HepG2 (cell line): ENCODE measurements around the gene FIS1. TPM values are rescaled to one million over a fixed set of nuclear protein-coding genes. Genes with fewer than 3 reads are reported as not detected.

ENCODE experiments used
- AGO1 ChIP-seq: fragments of 200-400 bp; formaldehyde crosslinking; IDR thresholded peaks from 2 replicates; pipeline ENCODE4 v1.6.1; 2017; ENCODE audit warnings: mild to moderate bottlenecking, low read depth, low read length, moderate library complexity; ENCODE audit not compliant: poor library complexity, severe bottlenecking
- CAMTA2 ChIP-seq: sonication (generic); formaldehyde crosslinking; IDR thresholded peaks from 2 replicates; pipeline ENCODE4 v1.4.0; 2020; ENCODE audit warnings: mild to moderate bottlenecking, missing genetic modification reagents, borderline replicate concordance
- CHCHD3 ChIP-seq: sonication (generic); formaldehyde crosslinking; IDR thresholded peaks from 2 replicates; pipeline ENCODE4 v1.8.0; 2022; ENCODE audit warnings: mild to moderate bottlenecking, missing genetic modification reagents, moderate library complexity
- DMAP1 ChIP-seq: IDR thresholded peaks from 2 replicates; pipeline ENCODE4 v1.6.1; 2016
- DNMT3B ChIP-seq: conservative IDR thresholded peaks from 2 replicates; pipeline ENCODE4 v1.6.1; 2016; ENCODE audit warnings: missing biosample characterization, control low read depth
- DRAP1 ChIP-seq: IDR thresholded peaks from 2 replicates; pipeline ENCODE4 v1.6.1; 2016; ENCODE audit warnings: missing genetic modification reagents, missing compliant biosample characterization
- FOXA1 ChIP-seq, 2 experiments: fragments of 450-650 bp in 1 of 2; sonication (generic) in 1 of 2; formaldehyde crosslinking in 1 of 2; IDR thresholded peaks; 2 replicates each; pipeline versions ENCODE4 v1.4.0 to v1.6.1; 2016 to 2020; ENCODE audit warnings: missing genetic modification reagents in 1 of 2
- GPN1 ChIP-seq: sonication (generic); formaldehyde crosslinking; IDR thresholded peaks from 2 replicates; pipeline ENCODE4 v1.5.1; 2020; ENCODE audit warnings: missing genetic modification reagents, borderline replicate concordance
- HNF4A ChIP-seq: sonication (generic); formaldehyde crosslinking; IDR thresholded peaks from 2 replicates; pipeline ENCODE4 v1.4.0; 2020; ENCODE audit warnings: missing genetic modification reagents
- HOXD1 ChIP-seq: sonication (generic); formaldehyde crosslinking; IDR thresholded peaks from 2 replicates; pipeline ENCODE4 v1.5.0; 2020; ENCODE audit warnings: missing genetic modification reagents
- SOX13 ChIP-seq, 3 experiments: fragments of 450-650 bp in 1 of 3; sonication (generic) in 1 of 3; formaldehyde crosslinking in 1 of 3; IDR thresholded peaks in 2 of 3; conservative IDR thresholded peaks in 1 of 3; 2 replicates each; pipeline versions ENCODE4 v1.5.0 to v1.6.1; 2016 to 2020; ENCODE audit warnings: antibody characterized with exemption in 1 of 3, mild to moderate bottlenecking in 1 of 3, missing compliant biosample characterization in 1 of 3, missing genetic modification reagents in 1 of 3, moderate library complexity in 1 of 3
- THAP9 ChIP-seq: sonication (generic); formaldehyde crosslinking; IDR thresholded peaks from 2 replicates; pipeline ENCODE4; 2020; ENCODE audit warnings: missing genetic modification reagents, mild to moderate bottlenecking, borderline replicate concordance
- ZFP91 ChIP-seq: sonication (generic); formaldehyde crosslinking; IDR thresholded peaks from 2 replicates; pipeline ENCODE4 v1.9.0; 2022; ENCODE audit warnings: missing genetic modification reagents, mild to moderate bottlenecking, borderline replicate concordance
- ZKSCAN5 ChIP-seq: sonication (generic); formaldehyde crosslinking; IDR thresholded peaks from 2 replicates; pipeline ENCODE4 v1.5.1; 2020; ENCODE audit warnings: mild to moderate bottlenecking, missing genetic modification reagents
- ZNF205 ChIP-seq: IDR thresholded peaks from 2 replicates; pipeline ENCODE4 v1.6.1; 2018; ENCODE audit warnings: missing biosample characterization, missing genetic modification reagents
- ZNF275 ChIP-seq: sonication (generic); formaldehyde crosslinking; IDR thresholded peaks from 2 replicates; pipeline ENCODE4 v1.8.0; 2022; ENCODE audit warnings: missing genetic modification reagents, mild to moderate bottlenecking, inconsistent platforms, borderline replicate concordance
- ZNF30 ChIP-seq: sonication (generic); formaldehyde crosslinking; IDR thresholded peaks from 2 replicates; pipeline ENCODE4 v1.5.0; 2020; ENCODE audit warnings: mild to moderate bottlenecking, missing genetic modification reagents
- ZNF546 ChIP-seq: sonication (generic); formaldehyde crosslinking; conservative IDR thresholded peaks from 2 replicates; pipeline ENCODE4 v1.8.1; 2023; ENCODE audit warnings: mild to moderate bottlenecking, missing genetic modification reagents
- ZNF713 ChIP-seq: sonication (generic); formaldehyde crosslinking; IDR thresholded peaks from 2 replicates; pipeline ENCODE4 v1.4.0; 2020; ENCODE audit warnings: mild to moderate bottlenecking, missing genetic modification reagents
- ZNF768 ChIP-seq: sonication (generic); formaldehyde crosslinking; IDR thresholded peaks from 2 replicates; pipeline ENCODE4 v1.4.0; 2020; ENCODE audit warnings: missing genetic modification reagents
- ZNF776 ChIP-seq: sonication (generic); formaldehyde crosslinking; IDR thresholded peaks from 2 replicates; pipeline ENCODE4 v1.4.0; 2020; ENCODE audit warnings: mild to moderate bottlenecking, missing genetic modification reagents
- ZNF883 ChIP-seq: sonication (generic); formaldehyde crosslinking; IDR thresholded peaks from 2 replicates; pipeline ENCODE4 v1.5.1; 2020; ENCODE audit warnings: mild to moderate bottlenecking, missing genetic modification reagents; ENCODE audit errors: not compliant biosample characterization
- polyA plus RNA-seq, 8 experiments: library from polyadenylated mRNA; depleted of rRNA in 3 of 8; stranded (reverse) in 7 of 8; unstranded in 1 of 8; fragments of >200 nt; fragmentation: Illumina TruSeq in 4 of 8; extraction: Trizol in 4 of 8; gene quantifications; 2 replicates each; pipeline versions ENCODE4 v1.2.1 to v1.2.3, GENCODE V29; 2011 to 2016; ENCODE audit warnings: low read depth in 4 of 8, missing spikeins in 1 of 8, mixed read lengths in 1 of 8; ENCODE audit not compliant: insufficient read depth in 1 of 8
- total RNA-seq, 5 experiments: library from RNA; depleted of rRNA; stranded (reverse); fragments of >200 nt; fragmentation: Illumina TruSeq; extraction: Trizol; gene quantifications; 2 replicates each; pipeline ENCODE4 v1.2.3, GENCODE V29; 2016; ENCODE audit warnings: low read depth in 1 of 5

FIS1 gene
- total and polyA plus RNA-seq, 2 of the 13 experiments (the other 11 are each of a cell fraction or from before 2014, with no cell fraction given) = 97.5 to 101 TPM

GRCh38 chr7:101201695-101202602 lies 42.9 kb downstream of the FIS1 start (continued):
- TF ChIP-seq CHCHD3 (CRISPR knock-in tag) = peak; percentile 77; the same call in 1 of the 2 replicates
- peak; percentile 8; the same call in 1 of the 2 replicates for TF ChIP-seq THAP9 (CRISPR knock-in tag)
- 0 out of 2 replicates have a peak, but pooled peaks have one; percentile 20 for TF ChIP-seq ZNF205
- no peak for TF ChIP-seq GPN1 (CRISPR knock-in tag)
- TF ChIP-seq SOX13 (IDR thresholded peaks at IDR 0.05) = no peak
- TF ChIP-seq SOX13 (CRISPR knock-in tag; conservative IDR thresholded peaks at IDR 0.05 in 1 of 2, IDR thresholded peaks at IDR 0.05 in 1 of 2) = peak in 1 of 2 experiments; percentile 23; a peak in 1 of 4 replicates
- TF ChIP-seq HOXD1 (CRISPR knock-in tag) = peak; percentile 77; the same call in 1 of the 2 replicates
- TF ChIP-seq ZNF776 = peak; percentile 97
- TF ChIP-seq FOXA1 (IDR thresholded peaks at IDR 0.05) = no peak
- TF ChIP-seq FOXA1 (CRISPR knock-in tag; IDR thresholded peaks at IDR 0.05) = 0 out of 2 replicates have a peak, but pooled peaks have one; percentile 15
- peak; percentile 91 for TF ChIP-seq ZNF30 (CRISPR knock-in tag)
- TF ChIP-seq DMAP1 (CRISPR knock-in tag) = peak; percentile 50
- peak; percentile 64; the same call in 1 of the 2 replicates for TF ChIP-seq ZFP91 (CRISPR knock-in tag)
- peak; percentile 81; the same call in 1 of the 2 replicates for TF ChIP-seq CAMTA2 (CRISPR knock-in tag)
- 0 out of 2 replicates have a peak, but pooled peaks have one; percentile 25 for TF ChIP-seq DRAP1
- peak; percentile 44 for TF ChIP-seq AGO1
- TF ChIP-seq ZNF768 = peak; percentile 44; the same call in 1 of the 2 replicates
- peak; percentile 89 for TF ChIP-seq ZNF275 (CRISPR knock-in tag)
- peak; percentile 67 for TF ChIP-seq ZNF883
- 0 out of 2 replicates have a peak, but pooled peaks have one; percentile 68 for TF ChIP-seq ZKSCAN5
- 0 out of 2 replicates have a peak, but pooled peaks have one; percentile 23 for TF ChIP-seq ZNF546
- peak; percentile 78 for TF ChIP-seq HNF4A
- no peak for TF ChIP-seq DNMT3B (CRISPR knock-in tag)
- TF ChIP-seq ZNF713 = 0 out of 2 replicates have a peak, but pooled peaks have one; percentile 56
